Measurements from ENCODE around the gene CAMTA1.

Gene CAMTA1

DNA sequence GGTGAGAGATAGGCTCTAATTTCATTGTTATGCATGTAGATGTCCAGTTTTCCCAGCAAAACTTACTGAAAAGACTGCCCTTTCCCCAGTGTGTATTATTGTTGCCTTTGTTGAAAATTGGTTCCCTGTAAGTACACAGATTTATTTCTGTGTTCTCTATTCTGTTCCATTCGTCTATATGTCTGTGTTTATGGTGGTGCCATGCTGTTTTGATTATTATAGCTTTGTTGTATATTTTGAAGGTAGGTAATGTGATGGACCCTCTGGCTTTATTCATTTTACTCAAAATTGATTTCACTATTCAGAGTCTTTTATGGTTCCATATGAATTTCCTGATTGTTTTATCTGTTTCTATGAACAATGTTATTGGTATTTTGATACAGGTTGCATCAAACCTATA, 610.0 kb downstream of the CAMTA1 start:
- H3K4me1 ChIP-seq (ENCODE audit: low read length): no peaks in the 10 kb centered on the region
- TF ChIP-seq EZH2 (optimal IDR thresholded peaks at IDR 0.05; ENCODE audit: low read depth, low read length) (no peak), EZH2phosphoT487 (IDR thresholded peaks at IDR 0.05; ENCODE audit: low read length) (no peak)
- TF ChIP-seq, protein P1, sequence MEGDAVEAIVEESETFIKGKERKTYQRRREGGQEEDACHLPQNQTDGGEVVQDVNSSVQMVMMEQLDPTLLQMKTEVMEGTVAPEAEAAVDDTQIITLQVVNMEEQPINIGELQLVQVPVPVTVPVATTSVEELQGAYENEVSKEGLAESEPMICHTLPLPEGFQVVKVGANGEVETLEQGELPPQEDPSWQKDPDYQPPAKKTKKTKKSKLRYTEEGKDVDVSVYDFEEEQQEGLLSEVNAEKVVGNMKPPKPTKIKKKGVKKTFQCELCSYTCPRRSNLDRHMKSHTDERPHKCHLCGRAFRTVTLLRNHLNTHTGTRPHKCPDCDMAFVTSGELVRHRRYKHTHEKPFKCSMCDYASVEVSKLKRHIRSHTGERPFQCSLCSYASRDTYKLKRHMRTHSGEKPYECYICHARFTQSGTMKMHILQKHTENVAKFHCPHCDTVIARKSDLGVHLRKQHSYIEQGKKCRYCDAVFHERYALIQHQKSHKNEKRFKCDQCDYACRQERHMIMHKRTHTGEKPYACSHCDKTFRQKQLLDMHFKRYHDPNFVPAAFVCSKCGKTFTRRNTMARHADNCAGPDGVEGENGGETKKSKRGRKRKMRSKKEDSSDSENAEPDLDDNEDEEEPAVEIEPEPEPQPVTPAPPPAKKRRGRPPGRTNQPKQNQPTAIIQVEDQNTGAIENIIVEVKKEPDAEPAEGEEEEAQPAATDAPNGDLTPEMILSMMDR (IDR thresholded peaks at IDR 0.05; ENCODE audit: low read length): no peak
- no peaks in the 10 kb centered on the region for H3K36me3 ChIP-seq (replicated peaks; ENCODE audit: insufficient read depth, low read length)
- no peak overlapping the region for H2AFZ ChIP-seq (ENCODE audit: low read length)
- H3K4me2 ChIP-seq (ENCODE audit: low read depth, low read length): no peak overlapping the region
- no peak overlapping the region for H3K27ac ChIP-seq (ENCODE audit: low read length)
- H3F3A ChIP-seq (ENCODE audit: insufficient read depth, low read length): no peaks in the 10 kb centered on the region
- H3K4me3 ChIP-seq (ENCODE audit: low read length): no peak overlapping the region
- no peaks in the 10 kb centered on the region for H3K9me2 ChIP-seq (replicated peaks; ENCODE audit: insufficient read depth, low read length)
- no peaks in the 10 kb centered on the region; the same call in 1 of the 2 replicates for H3K9me3 ChIP-seq (replicated peaks; ENCODE audit: insufficient read depth, low read length)
- H3K79me2 ChIP-seq (ENCODE audit: low read length): no peaks in the 10 kb centered on the region
- peaks cover 71% of the 10 kb centered on the region for H3K27me3 ChIP-seq (replicated peaks; ENCODE audit: insufficient read depth, low read length)
- DNase-seq: no peak
- no peaks in the 10 kb centered on the region for H4K20me1 ChIP-seq (ENCODE audit: insufficient read depth, low read length)
- H3K9ac ChIP-seq (ENCODE audit: low read length): no peak overlapping the region

DNA sequence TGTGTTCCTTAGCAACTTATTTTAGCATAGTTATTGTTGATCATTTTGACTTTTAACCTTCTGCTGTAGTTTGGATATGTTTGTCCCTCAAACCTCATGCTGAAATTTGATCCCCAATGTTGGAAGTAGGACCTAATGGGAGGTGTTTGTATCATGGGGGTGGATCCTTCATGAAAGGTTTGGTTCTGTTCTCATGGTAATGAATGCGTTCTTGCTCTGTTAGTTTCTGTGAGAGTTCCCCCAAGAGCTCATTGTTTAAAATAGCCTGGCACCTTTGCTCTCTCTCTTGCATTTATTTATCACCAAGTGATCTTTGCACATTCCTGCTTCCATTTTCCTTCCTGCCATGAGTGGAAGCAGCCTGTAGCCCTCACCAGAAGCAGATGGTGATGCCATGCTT, 613.7 kb downstream of the CAMTA1 start:
- H2AFZ ChIP-seq (ENCODE audit: low read length): no peak overlapping the region
- H4K20me1 ChIP-seq (ENCODE audit: insufficient read depth, low read length): no peaks in the 10 kb centered on the region
- H3K36me3 ChIP-seq (replicated peaks; ENCODE audit: insufficient read depth, low read length): no peaks in the 10 kb centered on the region
- no peak overlapping the region for H3K9ac ChIP-seq (ENCODE audit: low read length)
- no peaks in the 10 kb centered on the region; the same call in 1 of the 2 replicates for H3K9me3 ChIP-seq (replicated peaks; ENCODE audit: insufficient read depth, low read length)
- TF ChIP-seq, protein P1 (IDR thresholded peaks at IDR 0.05; ENCODE audit: low read length): no peak
- TF ChIP-seq EZH2phosphoT487 (IDR thresholded peaks at IDR 0.05; ENCODE audit: low read length): no peak
- H3K9me2 ChIP-seq (replicated peaks; ENCODE audit: insufficient read depth, low read length): no peaks in the 10 kb centered on the region
- no peak overlapping the region for H3K27ac ChIP-seq (ENCODE audit: low read length)
- H3F3A ChIP-seq (ENCODE audit: insufficient read depth, low read length): no peaks in the 10 kb centered on the region
- H3K27me3 ChIP-seq (replicated peaks; ENCODE audit: insufficient read depth, low read length): peaks cover 81% of the 10 kb centered on the region
- no peak overlapping the region for H3K4me2 ChIP-seq (ENCODE audit: low read depth, low read length)
- no peak for DNase-seq
- no peak overlapping the region for H3K4me3 ChIP-seq (ENCODE audit: low read length)
- H3K4me1 ChIP-seq (ENCODE audit: low read length): no peaks in the 10 kb centered on the region
- no peaks in the 10 kb centered on the region for H3K79me2 ChIP-seq (ENCODE audit: low read length)

DNA sequence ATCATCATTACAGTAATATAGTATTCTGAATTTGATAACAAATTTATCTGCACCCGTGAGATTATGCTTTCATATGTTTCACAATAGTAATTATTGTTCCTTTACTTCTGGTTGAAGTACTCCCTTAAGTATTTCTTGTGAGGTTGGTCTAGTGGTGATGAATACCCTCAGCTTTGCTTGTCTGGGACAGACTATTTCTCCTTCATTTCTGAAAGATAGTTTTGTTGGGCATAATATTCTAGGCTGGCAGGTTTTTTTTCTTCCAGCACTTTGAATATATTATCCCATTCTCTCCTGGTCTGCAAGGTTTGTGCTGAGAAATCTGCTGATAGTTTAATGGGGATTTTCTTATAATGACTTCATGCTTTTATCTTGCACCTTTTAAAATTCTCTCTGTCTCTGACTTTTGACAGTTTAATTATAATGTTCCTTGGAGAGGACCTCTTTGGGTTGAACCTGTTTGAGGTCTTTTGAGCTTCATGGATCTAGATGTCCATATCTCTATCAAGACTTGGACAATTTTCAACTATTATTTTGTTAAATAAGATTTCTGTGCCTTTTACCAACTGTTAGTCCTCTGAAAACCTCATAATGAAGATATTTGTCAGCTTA, 614.4 kb downstream of the CAMTA1 start:
- no peak overlapping the region for H2AFZ ChIP-seq (ENCODE audit: low read length)
- no peaks in the 10 kb centered on the region; the same call in 1 of the 2 replicates for H3K9me3 ChIP-seq (replicated peaks; ENCODE audit: insufficient read depth, low read length)
- no peak overlapping the region for H3K4me3 ChIP-seq (ENCODE audit: low read length)
- H3K36me3 ChIP-seq (replicated peaks; ENCODE audit: insufficient read depth, low read length): no peaks in the 10 kb centered on the region
- DNase-seq: no peak
- H3K9ac ChIP-seq (ENCODE audit: low read length): no peak overlapping the region
- H4K20me1 ChIP-seq (ENCODE audit: insufficient read depth, low read length): no peaks in the 10 kb centered on the region
- peaks cover 81% of the 10 kb centered on the region for H3K27me3 ChIP-seq (replicated peaks; ENCODE audit: insufficient read depth, low read length)
- no peaks in the 10 kb centered on the region for H3K79me2 ChIP-seq (ENCODE audit: low read length)
- H3F3A ChIP-seq (ENCODE audit: insufficient read depth, low read length): no peaks in the 10 kb centered on the region
- no peaks in the 10 kb centered on the region for H3K9me2 ChIP-seq (replicated peaks; ENCODE audit: insufficient read depth, low read length)
- no peak for TF ChIP-seq EZH2phosphoT487 (IDR thresholded peaks at IDR 0.05; ENCODE audit: low read length)
- no peak for TF ChIP-seq EZH2 (optimal IDR thresholded peaks at IDR 0.05; ENCODE audit: low read depth, low read length)
- TF ChIP-seq, protein P1 (IDR thresholded peaks at IDR 0.05; ENCODE audit: low read length): no peak
- H3K4me2 ChIP-seq (ENCODE audit: low read depth, low read length): no peak overlapping the region
- H3K27ac ChIP-seq (ENCODE audit: low read length): no peak overlapping the region
- no peaks in the 10 kb centered on the region for H3K4me1 ChIP-seq (ENCODE audit: low read length)
